K562 (cell line): Measurements from ENCODE around the gene CYP2E1. TPM values are rescaled to one million over a fixed set of nuclear protein-coding genes. Genes with fewer than 3 reads are reported as not detected.

ENCODE experiments used
- ADNP ChIP-seq: fragments of 200-800 bp; sonication (Bioruptor generic); IDR thresholded peaks from 2 replicates; pipeline ENCODE4 v1.6.1; 2016; ENCODE audit warnings: missing genetic modification characterization, missing compliant biosample characterization
- CXXC5 ChIP-seq: fragments of 250-450 bp; sonication (Bioruptor Pico); IDR thresholded peaks from 2 replicates; pipeline ENCODE4 v1.8.0; 2022; ENCODE audit warnings: inconsistent platforms, mild to moderate bottlenecking, moderate library complexity
- ETV1 ChIP-seq: fragments of 450-650 bp; conservative IDR thresholded peaks from 2 replicates; pipeline ENCODE4 v1.6.1; 2016; ENCODE audit warnings: missing genetic modification characterization, control low read depth, low read depth, missing compliant biosample characterization
- RB1 ChIP-seq: fragments of 450-650 bp; IDR thresholded peaks from 2 replicates; pipeline ENCODE4 v1.6.1; 2017; ENCODE audit warnings: low read depth, mild to moderate bottlenecking
- RBM25 ChIP-seq: fragments of 200-400 bp; formaldehyde crosslinking; IDR thresholded peaks from 2 replicates; pipeline ENCODE4 v1.6.1; 2018; ENCODE audit warnings: low read length, low read depth, moderate library complexity; ENCODE audit not compliant: severe bottlenecking
- RHOXF2B ChIP-seq: fragments of 250-450 bp; sonication (Bioruptor Pico); conservative IDR thresholded peaks from 2 replicates; pipeline ENCODE4 v1.5.1; 2021
- TAF1 ChIP-seq: IDR thresholded peaks from 2 replicates; pipeline ENCODE4 v1.6.1; 2011; ENCODE audit warnings: mild to moderate bottlenecking, low read length, moderate library complexity; ENCODE audit not compliant: insufficient read depth, control insufficient read depth, severe bottlenecking; ENCODE audit errors: extremely low read depth
- TEAD4 ChIP-seq, 2 experiments: sonication (generic) in 1 of 2; formaldehyde crosslinking in 1 of 2; IDR thresholded peaks; 2 replicates each; pipeline versions ENCODE4 v1.6.1 to v1.8.0; 2012 to 2022; ENCODE audit warnings: borderline replicate concordance in 1 of 2, inconsistent platforms in 1 of 2, low read length in 1 of 2, mild to moderate bottlenecking in 1 of 2, missing genetic modification reagents in 1 of 2
- ZNF134 ChIP-seq: fragments of 250-450 bp; sonication (Bioruptor Pico); conservative IDR thresholded peaks from 2 replicates; pipeline ENCODE4 v1.4.0; 2020
- ZNF57 ChIP-seq: fragments of 450-650 bp; formaldehyde crosslinking; IDR thresholded peaks from 2 replicates; pipeline ENCODE4 v1.4.0; 2020; ENCODE audit warnings: mild to moderate bottlenecking, moderate library complexity
- ZNF778 ChIP-seq: fragments of 450-650 bp; formaldehyde crosslinking; IDR thresholded peaks from 2 replicates; pipeline ENCODE4 v1.4.0; 2020; ENCODE audit warnings: mild to moderate bottlenecking, moderate library complexity
- ZSCAN32 ChIP-seq: fragments of 450-650 bp; formaldehyde crosslinking; IDR thresholded peaks from 2 replicates; pipeline ENCODE4 v1.4.0; 2020; ENCODE audit warnings: mild to moderate bottlenecking, moderate library complexity
- polyA plus RNA-seq, 8 experiments: library from polyadenylated mRNA; depleted of rRNA in 4 of 8; stranded (reverse) in 5 of 8; unstranded in 3 of 8; fragments of >200 nt; fragmentation: Nextera tagmentation in 2 of 8; fragmentation: Illumina TruSeq in 1 of 8; extraction: Ambion mirVana in 2 of 8; extraction: Trizol in 1 of 8; gene quantifications; 2 replicates each; pipeline versions ENCODE4 v1.2.1 to v1.2.3, GENCODE V29; 2011 to 2014; ENCODE audit warnings: inconsistent platforms in 1 of 8, missing spikeins in 1 of 8
- total RNA-seq, 7 experiments: library from RNA; depleted of rRNA in 6 of 7; stranded (reverse); fragments of >200 nt in 6 of 7; fragmentation: Illumina TruSeq in 2 of 7; extraction: Trizol in 2 of 7; gene quantifications; 2 replicates each; pipeline versions ENCODE4 v1.2.1 to v1.2.3, GENCODE V29; 2011 to 2021; ENCODE audit warnings: low replicate concordance in 1 of 7
- TF ChIP-seq, protein P1 (sequence below): IDR thresholded peaks from 3 replicates; pipeline ENCODE4 v1.6.1; 2011; ENCODE audit warnings: borderline replicate concordance, mild to moderate bottlenecking, moderate library complexity; ENCODE audit not compliant: insufficient read length; ENCODE audit errors: extremely low read depth
- TF ChIP-seq, protein P2 (sequence below), 2 experiments: IDR thresholded peaks; 2 replicates each; pipeline ENCODE4 v1.6.1; 2011; ENCODE audit warnings: borderline replicate concordance in 1 of 2, control low read depth in 1 of 2, low read depth in 1 of 2, low read length in 1 of 2, mild to moderate bottlenecking in 1 of 2, mixed read lengths in 1 of 2, moderate library complexity in 1 of 2; ENCODE audit not compliant: insufficient read depth in 1 of 2, insufficient read length in 1 of 2, poor library complexity in 1 of 2, severe bottlenecking in 1 of 2; ENCODE audit errors: extremely low read depth in 1 of 2
- TF ChIP-seq, protein P3 (sequence below): fragments of 450-650 bp; IDR thresholded peaks from 2 replicates; pipeline ENCODE4 v1.6.1; 2017; ENCODE audit warnings: mild to moderate bottlenecking, moderate library complexity
- TF ChIP-seq, protein P4 (sequence below): IDR thresholded peaks from 2 replicates; pipeline ENCODE4 v1.6.1; 2011; ENCODE audit not compliant: insufficient read length; ENCODE audit errors: extremely low read depth
- TF ChIP-seq, protein P5 (sequence below): fragments of 450-650 bp; IDR thresholded peaks from 2 replicates; pipeline ENCODE4 v1.6.1; 2016; ENCODE audit warnings: borderline replicate concordance
- TF ChIP-seq, protein P6 (sequence below), 2 experiments: fragments of 450-650 bp in 1 of 2; sonication (generic) in 1 of 2; formaldehyde crosslinking; conservative IDR thresholded peaks; 2 replicates each; pipeline versions ENCODE4 v1.4.0 to v1.8.1; 2020 to 2022; ENCODE audit warnings: mild to moderate bottlenecking in 1 of 2, missing genetic modification reagents in 1 of 2

CYP2E1 gene
- total and polyA plus RNA-seq, 9 of the 15 experiments (the other 6 are each of a cell fraction or from before 2014, with no cell fraction given): 0.07 to 1.6 (median 0.19) TPM; not detected in 2

DNA sequence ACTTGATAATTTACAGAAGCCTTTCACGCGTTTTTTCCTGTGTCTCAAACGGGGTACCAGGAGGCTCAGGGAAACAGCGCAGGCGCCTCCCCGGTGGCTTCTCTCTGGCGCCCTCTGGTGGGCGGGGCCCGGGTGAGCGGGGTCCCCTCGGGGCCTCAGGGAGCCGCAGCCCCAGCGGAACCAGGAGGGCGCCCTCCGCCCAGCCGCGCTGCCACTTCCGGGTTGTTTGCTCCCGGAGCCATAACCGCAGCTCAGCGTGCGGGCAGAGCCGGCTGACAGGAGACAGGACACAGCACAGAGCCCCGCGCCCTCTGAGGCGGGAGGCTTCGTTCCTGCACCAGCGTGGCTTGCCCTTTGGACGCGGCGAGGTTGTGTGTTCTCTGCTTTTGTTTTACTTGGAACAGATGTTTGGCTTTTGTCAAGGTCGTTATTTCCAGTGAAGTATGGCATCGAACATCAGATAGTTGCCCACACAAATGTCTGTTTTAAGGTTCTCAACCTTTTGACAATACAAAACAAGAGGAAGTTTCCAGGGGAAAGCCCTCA lies 6.9 kb upstream of the CYP2E1 start (continued):
- TF ChIP-seq, protein P1, sequence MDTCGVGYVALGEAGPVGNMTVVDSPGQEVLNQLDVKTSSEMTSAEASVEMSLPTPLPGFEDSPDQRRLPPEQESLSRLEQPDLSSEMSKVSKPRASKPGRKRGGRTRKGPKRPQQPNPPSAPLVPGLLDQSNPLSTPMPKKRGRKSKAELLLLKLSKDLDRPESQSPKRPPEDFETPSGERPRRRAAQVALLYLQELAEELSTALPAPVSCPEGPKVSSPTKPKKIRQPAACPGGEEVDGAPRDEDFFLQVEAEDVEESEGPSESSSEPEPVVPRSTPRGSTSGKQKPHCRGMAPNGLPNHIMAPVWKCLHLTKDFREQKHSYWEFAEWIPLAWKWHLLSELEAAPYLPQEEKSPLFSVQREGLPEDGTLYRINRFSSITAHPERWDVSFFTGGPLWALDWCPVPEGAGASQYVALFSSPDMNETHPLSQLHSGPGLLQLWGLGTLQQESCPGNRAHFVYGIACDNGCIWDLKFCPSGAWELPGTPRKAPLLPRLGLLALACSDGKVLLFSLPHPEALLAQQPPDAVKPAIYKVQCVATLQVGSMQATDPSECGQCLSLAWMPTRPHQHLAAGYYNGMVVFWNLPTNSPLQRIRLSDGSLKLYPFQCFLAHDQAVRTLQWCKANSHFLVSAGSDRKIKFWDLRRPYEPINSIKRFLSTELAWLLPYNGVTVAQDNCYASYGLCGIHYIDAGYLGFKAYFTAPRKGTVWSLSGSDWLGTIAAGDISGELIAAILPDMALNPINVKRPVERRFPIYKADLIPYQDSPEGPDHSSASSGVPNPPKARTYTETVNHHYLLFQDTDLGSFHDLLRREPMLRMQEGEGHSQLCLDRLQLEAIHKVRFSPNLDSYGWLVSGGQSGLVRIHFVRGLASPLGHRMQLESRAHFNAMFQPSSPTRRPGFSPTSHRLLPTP: no peak
- TF ChIP-seq RHOXF2B (CRISPR knock-in tag): no peak
- TF ChIP-seq RBM25: no peak
- TF ChIP-seq ZNF134 (CRISPR knock-in tag): no peak
- TF ChIP-seq, protein P2, sequence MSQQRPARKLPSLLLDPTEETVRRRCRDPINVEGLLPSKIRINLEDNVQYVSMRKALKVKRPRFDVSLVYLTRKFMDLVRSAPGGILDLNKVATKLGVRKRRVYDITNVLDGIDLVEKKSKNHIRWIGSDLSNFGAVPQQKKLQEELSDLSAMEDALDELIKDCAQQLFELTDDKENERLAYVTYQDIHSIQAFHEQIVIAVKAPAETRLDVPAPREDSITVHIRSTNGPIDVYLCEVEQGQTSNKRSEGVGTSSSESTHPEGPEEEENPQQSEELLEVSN (IDR thresholded peaks at IDR 0.05; ENCODE audit: borderline replicate concordance in 1 of 2, extremely low read depth in 1 of 2, insufficient read depth in 1 of 2, insufficient read length in 1 of 2, low read depth in 1 of 2, low read length in 1 of 2, poor library complexity in 1 of 2, severe bottlenecking in 1 of 2): peak; percentile 48 to 82
- TF ChIP-seq, protein P3, sequence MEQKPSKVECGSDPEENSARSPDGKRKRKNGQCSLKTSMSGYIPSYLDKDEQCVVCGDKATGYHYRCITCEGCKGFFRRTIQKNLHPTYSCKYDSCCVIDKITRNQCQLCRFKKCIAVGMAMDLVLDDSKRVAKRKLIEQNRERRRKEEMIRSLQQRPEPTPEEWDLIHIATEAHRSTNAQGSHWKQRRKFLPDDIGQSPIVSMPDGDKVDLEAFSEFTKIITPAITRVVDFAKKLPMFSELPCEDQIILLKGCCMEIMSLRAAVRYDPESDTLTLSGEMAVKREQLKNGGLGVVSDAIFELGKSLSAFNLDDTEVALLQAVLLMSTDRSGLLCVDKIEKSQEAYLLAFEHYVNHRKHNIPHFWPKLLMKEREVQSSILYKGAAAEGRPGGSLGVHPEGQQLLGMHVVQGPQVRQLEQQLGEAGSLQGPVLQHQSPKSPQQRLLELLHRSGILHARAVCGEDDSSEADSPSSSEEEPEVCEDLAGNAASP: no peak
- no peak for TF ChIP-seq ZNF778 (CRISPR knock-in tag)
- TF ChIP-seq, protein P4, sequence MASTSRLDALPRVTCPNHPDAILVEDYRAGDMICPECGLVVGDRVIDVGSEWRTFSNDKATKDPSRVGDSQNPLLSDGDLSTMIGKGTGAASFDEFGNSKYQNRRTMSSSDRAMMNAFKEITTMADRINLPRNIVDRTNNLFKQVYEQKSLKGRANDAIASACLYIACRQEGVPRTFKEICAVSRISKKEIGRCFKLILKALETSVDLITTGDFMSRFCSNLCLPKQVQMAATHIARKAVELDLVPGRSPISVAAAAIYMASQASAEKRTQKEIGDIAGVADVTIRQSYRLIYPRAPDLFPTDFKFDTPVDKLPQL: no peak
- TF ChIP-seq ZSCAN32 (CRISPR knock-in tag): no peak
- TF ChIP-seq ZNF57: no peak
- TF ChIP-seq ADNP: no peak
- peak; percentile 84 for TF ChIP-seq RB1
- TF ChIP-seq ETV1: peak; percentile 62
- TF ChIP-seq, protein P5, sequence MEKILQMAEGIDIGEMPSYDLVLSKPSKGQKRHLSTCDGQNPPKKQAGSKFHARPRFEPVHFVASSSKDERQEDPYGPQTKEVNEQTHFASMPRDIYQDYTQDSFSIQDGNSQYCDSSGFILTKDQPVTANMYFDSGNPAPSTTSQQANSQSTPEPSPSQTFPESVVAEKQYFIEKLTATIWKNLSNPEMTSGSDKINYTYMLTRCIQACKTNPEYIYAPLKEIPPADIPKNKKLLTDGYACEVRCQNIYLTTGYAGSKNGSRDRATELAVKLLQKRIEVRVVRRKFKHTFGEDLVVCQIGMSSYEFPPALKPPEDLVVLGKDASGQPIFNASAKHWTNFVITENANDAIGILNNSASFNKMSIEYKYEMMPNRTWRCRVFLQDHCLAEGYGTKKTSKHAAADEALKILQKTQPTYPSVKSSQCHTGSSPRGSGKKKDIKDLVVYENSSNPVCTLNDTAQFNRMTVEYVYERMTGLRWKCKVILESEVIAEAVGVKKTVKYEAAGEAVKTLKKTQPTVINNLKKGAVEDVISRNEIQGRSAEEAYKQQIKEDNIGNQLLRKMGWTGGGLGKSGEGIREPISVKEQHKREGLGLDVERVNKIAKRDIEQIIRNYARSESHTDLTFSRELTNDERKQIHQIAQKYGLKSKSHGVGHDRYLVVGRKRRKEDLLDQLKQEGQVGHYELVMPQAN: no peak
- TF ChIP-seq, protein P6, sequence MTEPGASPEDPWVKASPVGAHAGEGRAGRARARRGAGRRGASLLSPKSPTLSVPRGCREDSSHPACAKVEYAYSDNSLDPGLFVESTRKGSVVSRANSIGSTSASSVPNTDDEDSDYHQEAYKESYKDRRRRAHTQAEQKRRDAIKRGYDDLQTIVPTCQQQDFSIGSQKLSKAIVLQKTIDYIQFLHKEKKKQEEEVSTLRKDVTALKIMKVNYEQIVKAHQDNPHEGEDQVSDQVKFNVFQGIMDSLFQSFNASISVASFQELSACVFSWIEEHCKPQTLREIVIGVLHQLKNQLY (CRISPR knock-in tag; conservative IDR thresholded peaks at IDR 0.05): no peak
- peak; percentile 88 for TF ChIP-seq CXXC5
- no peak for TF ChIP-seq TEAD4 (IDR thresholded peaks at IDR 0.05; ENCODE audit: low read length)
- no peak for TF ChIP-seq TEAD4 (CRISPR knock-in tag; IDR thresholded peaks at IDR 0.05; ENCODE audit: borderline replicate concordance)
- TF ChIP-seq TAF1: peak; percentile 46
